GM19023 (cell line): Measurements from ENCODE around the gene NUP85.
"Not testable (repeated sequence)": the region's sequence is repeated elsewhere in the genome, so short reads cannot be mapped to it uniquely, and the experiment has no call there.

Source experiments
- ATAC-seq: cut with Tn5 transposase; IDR thresholded peaks from one replicate; pipeline ENCODE4 v1.9.1; 2021; ENCODE audit warnings: mild to moderate bottlenecking, moderate library complexity; ENCODE audit not compliant: unreplicated experiment

NUP85 gene

DNA sequence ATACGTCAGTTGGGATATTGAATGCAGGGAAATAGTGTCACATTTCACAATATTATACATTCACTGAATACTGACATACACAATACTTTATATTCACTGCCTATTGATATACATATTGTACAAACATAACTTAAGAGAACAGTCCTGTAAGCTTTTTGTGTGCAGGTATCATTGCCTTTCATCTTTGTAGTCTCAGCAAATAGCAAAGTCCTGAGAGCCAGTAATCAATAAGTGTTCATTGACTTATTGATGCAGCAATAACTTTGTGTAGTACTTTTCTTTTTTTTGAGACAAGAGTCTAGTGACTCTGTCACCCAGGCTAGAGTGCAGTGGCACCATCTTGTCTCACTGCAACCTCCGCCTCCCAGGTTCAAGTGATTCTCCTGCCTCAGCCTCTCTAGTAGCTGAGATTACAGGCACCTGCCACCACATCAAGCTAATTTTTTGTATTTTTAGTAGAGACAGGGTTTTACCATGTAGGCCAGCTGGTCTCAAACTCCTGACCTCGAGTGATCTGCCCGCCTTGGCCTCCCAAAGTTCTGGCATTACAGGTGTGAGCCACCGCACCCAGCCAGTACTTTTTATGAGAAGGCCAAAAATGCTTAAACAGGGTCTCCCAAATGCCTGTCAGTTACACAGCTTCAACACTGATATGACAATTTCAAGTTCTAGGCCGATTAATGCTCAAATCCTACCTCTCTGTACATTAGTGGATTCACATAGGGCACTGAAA is 5.4 kb upstream of the NUP85 start:
- no peak for ATAC-seq

DNA sequence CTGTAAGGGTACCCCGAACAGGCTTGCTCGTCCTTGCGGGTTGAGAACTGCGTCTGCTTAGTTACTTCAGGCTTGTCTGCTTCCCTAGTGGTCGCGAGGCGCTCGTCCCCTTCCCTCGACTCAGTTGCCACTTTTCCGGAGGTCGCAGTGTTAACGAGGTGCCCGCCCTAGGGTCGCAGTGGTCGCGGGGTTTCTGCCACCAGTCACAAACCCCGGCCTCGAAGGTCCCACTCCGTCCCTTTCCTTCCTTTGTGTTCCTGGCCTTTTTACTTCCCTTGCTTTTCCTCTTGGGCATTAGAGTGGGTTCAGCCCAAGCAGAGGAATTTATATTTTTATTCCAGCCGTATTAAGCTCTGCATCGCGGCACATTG is 299 bp downstream of the NUP85 start:
- peak; percentile 27 for ATAC-seq

DNA sequence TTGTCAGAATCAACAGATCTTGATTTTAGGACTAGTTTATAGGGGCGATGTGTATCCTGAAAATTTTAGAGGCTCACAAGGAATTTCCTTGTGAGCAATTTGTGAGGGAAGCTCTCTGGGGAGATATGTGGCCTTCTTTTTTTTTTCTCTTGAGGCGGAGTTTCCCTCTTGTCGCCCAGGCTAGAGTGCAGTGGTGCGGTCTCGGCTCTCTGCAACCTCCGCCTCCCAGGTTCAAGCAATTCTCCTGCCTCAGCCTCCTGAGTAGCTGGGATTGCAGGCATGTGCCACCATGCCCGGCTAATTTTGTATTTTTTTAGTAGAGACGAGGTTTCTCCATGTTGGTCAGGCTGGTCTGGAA is 1.6 kb downstream of the NUP85 start:
- ATAC-seq: not testable (repeated sequence)

DNA sequence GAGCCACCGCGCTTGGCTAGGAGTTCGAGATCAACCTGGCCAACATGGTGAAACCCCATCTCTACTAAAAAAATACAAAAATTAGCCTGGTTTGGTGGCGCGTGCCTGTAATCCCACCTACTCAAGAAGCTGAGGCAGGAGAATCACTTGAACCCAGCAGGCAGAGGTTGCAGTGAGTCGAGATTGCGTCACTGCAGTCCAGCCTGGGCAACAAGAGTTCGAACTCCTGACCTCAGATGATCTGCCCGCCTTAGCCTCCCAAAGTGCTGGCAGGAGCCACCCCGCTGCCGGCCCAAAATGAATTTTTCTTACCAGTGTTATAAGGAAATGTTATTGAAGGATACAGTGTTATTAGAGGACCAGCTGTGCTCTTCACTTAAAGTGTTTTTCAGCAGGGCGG is 2.3 kb downstream of the NUP85 start:
- ATAC-seq: no peak

DNA sequence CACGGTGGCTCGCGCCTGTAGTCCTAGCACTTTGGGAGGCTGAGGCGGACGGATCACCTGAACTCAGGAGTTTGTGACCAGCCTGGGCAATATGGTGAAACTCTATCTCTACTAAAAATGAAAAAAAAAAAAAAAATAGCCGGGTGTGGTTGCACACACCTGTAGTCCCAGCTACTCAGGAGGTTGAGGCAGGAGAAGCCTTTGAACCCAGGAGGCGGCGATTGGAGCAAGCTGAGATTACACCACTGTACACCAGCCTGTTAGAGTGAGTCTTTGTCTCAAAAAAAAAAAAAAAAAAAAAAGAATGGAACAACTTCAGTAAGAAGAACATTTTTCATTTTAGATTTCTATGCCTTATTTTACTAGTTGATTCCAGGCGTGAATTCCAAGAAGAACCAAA is 2.7 kb downstream of the NUP85 start:
- ATAC-seq: no peak

DNA sequence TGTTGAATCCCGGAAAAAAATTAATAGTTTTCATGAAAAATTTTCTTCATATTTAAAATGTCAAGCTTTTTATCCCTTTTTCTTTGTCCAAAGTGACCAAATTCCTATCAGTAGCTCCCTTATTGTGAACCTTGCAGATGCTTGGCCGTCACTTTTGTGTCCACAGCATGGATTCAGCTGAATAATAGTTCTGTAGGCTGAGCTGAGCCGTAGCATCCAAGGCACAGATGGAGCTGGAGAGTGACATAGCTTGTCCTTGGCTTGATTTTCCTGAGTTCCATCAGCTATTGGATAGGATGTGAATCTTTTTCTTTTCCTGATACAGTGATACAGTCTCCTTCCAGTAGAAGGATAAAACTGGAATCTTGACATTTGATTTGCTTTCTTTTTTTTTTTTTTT is 3.6 kb downstream of the NUP85 start:
- no peak for ATAC-seq

DNA sequence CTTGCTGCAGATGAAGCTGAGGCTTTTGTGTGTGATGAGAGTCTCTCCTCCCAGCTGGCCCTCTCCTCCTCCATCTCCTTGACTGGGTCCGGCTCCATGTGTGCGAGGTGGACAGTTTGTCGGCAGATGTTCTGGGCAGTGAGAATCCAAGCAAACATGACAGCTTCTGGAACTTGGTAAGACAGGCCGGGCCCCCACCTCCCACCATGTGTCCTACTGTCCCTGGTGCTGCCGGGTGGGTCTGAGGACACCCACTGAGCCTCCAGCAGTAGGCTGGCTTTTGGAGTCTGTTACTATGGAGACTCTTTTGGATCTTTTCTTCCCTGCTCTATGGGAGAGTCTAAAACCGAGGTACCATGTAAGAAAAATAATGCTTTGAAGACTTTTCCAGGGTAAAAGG is 12.7 kb downstream of the NUP85 start:
- ATAC-seq: no peak

DNA sequence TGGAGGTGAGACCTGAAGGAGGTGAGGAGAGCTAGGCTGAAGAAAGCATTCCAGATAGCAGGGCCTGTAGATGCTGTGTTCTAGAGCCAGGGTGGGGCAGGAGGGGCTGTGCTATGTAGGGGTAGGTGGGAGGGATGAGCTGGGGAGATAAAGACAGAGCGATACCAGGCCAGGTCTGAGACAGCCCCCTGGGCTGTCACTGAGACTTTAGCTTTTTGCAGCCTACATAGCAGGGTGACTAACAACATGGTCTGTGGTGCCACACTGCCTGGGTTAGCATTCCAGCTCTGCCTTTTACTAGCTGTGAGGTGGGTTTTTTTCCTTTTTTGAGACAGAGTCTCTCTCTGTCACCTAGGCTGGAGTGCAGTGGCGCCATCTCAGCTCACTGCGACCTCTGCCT is 14.3 kb downstream of the NUP85 start:
- no peak for ATAC-seq

DNA sequence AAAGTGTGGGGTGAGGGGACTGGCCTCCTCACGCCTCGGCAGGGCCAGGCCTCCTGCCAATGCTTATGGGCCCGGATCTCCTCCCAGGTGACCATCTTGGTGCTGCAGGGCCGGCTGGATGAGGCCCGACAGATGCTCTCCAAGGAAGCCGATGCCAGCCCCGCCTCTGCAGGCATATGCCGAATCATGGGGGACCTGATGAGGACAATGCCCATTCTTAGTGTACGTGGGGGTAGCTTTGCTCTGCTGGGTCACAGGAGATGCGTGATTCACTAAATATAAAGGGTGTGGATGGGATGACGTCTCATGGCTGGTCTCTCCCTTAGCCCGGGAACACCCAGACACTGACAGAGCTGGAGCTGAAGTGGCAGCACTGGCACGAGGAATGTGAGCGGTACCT is 19.5 kb downstream of the NUP85 start:
- ATAC-seq: no peak

DNA sequence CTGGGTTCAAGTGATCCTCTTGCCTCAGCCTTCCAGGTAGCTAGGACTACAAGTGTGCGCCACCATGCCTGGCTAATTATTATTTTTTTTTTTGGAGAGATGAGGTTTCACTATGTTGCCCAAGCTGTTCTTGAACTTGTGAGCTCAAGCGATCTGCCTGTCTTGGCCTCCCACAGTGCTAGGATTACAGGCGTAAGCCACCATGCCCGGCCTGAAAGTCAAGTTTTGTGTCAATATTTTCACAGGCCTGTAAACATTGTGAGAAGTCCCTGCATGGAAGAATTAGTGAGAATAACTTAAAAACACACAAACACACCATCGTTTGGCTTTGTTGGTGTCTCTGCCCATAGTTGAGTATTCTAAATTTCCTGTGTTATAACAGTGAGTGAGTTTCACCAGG is 22.2 kb downstream of the NUP85 start:
- no peak for ATAC-seq

DNA sequence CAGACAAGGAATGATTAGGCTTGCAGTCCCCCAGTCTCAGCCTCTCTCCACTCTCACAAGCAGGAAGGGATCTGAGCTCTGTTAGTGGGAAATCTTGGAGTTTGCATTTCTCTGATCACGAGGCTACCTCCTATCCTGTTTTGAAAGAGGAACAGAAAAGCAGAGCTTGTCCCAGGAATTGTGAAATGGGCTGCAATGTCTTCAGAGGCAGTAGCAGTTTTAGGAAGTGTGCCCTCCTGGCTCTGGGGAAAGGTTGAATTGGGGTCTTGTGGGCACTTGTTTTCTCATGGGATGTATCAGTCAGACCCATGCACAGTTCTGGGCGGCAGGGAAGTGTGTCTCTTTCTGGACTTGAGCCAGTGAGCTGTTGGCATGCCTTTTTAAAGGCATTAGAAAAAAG is 22.8 kb downstream of the NUP85 start:
- ATAC-seq: no peak

DNA sequence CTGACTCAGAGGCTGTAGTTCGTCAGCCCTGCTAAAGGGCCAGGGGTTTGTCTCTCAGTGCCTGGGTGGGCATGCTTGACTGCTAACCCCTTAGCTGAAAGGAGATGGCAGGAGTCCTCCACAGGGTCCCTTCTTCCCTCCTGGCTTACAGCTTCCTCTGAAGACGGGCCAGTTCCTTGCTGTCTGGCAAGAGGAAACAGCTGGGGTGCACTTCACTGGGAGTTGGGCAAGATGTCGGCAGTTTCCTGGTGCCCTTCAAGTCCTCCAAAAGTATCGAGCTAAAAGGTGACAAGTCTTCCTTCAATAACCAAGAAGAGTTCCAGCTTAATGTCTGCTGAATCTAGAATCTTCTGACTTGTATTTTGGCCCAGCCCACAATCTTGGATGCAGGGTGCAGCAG is 23.4 kb downstream of the NUP85 start:
- ATAC-seq: no peak

DNA sequence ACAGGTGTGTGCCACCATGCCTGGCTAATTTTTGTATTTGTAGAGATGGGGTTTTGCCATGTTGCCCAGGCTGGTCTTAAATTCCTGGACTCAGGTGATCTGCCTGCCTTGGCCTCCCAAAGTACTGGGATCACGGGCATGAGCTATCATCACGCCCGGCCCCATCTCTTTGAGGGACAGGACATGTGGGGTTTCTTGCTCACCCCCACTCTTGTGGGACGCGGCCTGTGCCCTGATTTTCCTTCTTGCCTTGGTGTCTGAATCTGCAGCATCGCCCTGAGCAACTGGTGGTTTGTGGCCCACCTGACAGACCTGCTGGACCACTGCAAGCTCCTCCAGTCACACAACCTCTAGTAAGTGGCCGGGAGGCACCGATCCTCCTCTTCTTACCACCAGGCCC is 25.6 kb downstream of the NUP85 start:
- ATAC-seq: no peak

DNA sequence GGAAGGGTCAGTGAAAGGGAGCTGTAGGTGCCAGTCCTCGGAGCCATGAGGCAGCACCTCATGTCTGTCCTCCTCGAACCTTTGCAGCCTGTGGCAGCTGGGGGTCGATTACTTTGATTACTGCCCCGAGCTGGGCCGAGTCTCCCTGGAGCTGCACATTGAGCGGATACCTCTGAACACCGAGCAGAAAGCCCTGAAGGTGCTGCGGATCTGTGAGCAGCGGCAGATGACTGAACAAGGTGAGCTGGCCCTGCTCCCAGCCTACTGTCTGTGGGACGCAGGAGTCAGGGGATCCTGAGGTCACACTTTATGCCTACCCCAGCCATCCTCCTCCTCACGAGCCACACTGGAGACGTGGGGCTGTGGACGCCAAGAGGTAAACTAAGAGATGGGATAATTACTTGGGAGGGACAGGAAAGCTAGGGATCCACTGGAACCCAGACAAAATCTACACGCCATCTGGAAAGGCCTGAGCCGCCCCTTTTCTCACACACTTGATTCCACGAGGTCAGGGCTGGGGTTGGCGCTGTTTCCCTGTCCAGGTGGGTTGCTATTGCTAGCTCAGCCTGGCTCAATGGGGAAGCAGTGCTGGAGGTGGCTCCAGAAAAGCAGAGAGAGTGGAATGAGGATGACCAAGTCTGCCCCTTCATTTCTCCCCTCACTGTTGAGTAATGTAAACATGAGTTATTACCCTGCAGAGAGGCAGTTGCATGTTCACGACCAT is 26.4 kb downstream of the NUP85 start:
- no peak for ATAC-seq

DNA sequence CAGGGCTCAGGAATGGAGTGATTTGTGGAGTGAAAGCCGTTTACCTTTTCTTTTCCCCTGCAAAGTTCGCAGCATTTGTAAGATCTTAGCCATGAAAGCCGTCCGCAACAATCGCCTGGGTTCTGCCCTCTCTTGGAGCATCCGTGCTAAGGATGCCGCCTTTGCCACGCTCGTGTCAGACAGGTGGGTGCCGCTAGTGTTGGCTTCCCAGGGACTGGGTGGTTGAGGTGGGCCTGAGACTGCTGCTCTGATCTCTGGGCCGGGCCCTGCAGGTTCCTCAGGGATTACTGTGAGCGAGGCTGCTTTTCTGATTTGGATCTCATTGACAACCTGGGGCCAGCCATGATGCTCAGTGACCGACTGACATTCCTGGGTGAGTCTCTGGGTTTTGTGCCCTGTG is 27.3 kb downstream of the NUP85 start:
- ATAC-seq: no peak

DNA sequence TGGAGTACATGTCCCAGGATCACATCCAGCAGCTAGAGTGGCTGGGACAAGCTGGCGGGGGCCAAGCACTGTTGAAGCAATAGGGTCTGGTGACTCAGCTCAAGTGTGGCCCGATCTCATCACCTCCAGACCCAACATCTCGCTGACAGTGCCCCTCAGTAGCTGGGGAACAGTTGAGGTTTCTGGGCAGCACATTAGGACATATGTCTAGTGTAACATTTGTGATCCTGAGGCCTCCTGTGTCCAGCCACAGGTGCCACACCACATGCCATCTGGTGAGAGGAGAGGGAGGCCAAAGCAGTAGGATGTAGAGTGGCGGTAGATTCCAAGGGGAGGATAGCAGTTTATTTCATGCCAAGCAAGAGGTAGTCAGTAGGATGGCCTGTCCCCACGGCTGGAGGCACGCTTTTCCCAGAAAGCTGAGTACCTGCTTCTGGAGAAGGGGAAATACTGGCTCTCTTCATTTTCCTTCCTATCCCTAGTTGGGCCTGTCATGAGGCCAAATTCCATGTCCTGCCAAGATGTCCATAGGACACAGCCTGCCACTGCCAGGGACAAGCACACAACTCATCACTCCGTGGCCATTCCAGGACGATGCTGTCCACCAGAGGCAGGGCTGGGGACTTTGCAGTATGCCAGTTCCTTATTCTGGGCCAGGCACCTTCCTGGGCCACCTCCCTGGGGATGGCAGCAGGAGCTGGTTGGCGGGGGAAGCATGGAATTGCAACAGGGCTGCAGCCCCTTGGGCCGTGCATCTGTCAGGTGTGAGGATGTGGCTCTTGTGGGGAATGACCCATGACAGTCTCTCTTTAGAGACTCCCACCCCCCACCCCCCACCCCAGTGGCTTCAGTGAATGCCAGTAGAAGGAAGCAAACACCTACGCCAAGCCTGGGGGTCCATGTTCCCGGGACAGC is 31.9 kb downstream of the NUP85 start:
- no peak for ATAC-seq

DNA sequence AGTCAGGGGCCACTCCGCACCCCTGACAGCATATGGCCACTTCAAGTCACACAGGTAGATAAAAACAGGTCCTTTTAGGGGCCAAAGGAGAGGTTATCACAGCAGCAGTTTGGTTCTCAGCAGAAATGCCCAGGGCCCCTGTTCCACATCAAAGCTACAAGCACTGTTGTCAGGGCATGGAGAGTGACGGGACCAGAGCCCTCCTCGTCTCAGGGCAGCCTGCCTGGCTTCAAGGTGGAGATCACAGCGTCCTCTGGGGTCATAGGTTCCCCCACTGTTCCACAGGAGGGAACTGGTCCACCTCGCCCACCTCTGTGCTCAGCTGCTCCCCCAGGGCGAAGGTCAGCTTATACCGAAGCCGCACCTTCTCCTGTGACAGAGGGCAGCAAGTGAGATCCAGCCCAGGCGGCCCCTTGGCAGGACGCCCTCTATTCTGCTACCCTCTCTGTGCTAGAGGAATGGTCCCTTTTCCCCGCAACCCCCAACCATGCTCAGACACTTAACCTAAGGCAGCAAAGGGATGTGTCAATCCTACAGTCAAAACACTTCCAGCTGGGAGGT is 32.6 kb downstream of the NUP85 start:
- ATAC-seq: no peak

DNA sequence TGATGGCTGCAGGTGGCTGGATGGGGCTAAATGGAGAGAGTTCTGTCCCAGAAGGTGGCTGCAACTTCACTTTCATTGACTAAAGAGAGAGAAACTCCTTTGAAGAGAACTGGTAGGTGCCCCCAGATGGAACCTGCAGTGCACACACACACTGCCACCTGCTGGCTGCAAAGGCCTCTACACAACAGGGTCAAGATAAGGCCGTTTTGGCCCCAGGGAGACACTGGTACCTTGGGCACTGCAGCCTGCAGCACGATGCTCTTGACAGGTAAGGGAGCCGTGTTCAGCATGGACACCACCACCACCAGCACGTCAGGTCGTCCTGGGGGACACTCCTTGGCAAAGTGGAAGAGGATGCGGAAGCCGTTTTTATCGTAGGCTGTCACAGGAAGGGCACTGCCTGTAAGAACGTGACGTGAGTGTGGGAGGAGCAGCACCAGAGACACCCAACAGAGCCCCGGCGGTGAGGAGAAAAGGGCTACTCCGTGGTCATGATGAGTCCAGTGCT is 33.3 kb downstream of the NUP85 start:
- no peak for ATAC-seq

DNA sequence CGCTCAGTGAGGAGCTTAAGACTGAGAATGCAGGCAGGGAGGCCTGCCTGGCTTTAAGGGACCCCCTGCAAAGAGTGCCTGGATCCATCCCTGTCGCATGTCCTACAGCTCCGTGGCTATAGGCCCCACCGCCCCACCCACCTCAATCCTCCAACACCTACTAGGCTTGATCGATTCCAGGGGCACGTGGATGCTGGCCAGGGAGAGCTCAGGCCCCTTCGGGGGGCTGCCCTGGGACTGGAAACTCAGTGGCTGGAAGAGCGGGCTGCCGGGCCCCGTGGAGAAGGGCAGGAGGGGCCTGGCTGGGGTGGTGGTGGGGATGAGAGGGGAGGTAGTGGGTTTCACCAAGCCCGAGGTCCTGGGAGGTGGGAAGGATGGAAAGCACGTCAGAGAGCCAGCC is 33.7 kb downstream of the NUP85 start:
- no peak for ATAC-seq

DNA sequence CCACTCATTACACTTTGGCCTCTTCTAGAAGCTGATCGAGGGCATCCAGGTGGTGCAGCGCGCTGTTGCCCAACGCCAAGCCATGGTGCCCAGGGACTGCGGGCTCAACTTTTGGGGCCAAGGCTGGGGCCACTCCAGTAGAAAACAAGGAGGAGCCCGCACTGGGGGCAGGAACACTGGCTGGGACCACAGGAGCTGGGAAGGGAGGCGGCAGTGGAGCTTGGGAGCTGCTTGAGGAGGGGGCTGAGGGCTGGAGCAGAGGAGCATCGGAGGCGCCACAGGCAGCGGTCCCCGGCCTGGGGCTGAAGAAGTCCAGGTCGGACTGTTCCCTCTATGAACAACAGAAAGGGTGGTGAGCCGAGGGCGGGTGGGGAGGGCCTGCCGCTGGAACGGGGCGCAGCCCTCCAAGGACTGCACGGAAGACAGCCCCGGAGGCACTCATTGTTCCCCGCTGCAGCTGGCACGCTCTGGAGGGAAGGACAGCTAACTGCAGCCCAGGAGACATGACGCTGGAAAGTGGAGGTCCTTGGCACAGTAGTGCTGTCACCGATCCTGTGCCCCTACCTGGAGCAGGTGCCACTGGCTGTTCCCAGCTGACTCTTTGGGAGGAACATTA is 34.4 kb downstream of the NUP85 start:
- no peak for ATAC-seq
